ENCODE data around the gene RTL10.

GRCh38 chr22:19903031-19903430, 48.4 kb upstream of the RTL10 start:
- TF ChIP-seq CTCF (IDR thresholded peaks at IDR 0.05) (no peak), POLR2AphosphoS5 (IDR thresholded peaks at IDR 0.05; ENCODE audit: low read depth, low read length) (no peak), REST (IDR thresholded peaks at IDR 0.05; ENCODE audit: insufficient read depth in 1 of 2, low read depth in 2 of 2, low read length in 1 of 2) (no peak)
